OCI-LY1 (cell line): ENCODE results near the gene TBC1D10A.

ENCODE experiments used
- H2AFZ ChIP-seq: fragments of 200-600 bp; sonication (generic), shearing (Covaris generic); 2 replicates; pipeline ENCODE4 v1.6.0; 2014; ENCODE audit warnings: antibody characterized with exemption, mild to moderate bottlenecking, low read length
- H3F3A ChIP-seq: fragments of 200-600 bp; sonication (generic), shearing (Covaris generic); 2 replicates; pipeline ENCODE4 v1.6.0; 2014; ENCODE audit warnings: mild to moderate bottlenecking, antibody characterized with exemption, low read length, moderate library complexity; ENCODE audit not compliant: insufficient read depth
- H3K27ac ChIP-seq: fragments of 200-600 bp; sonication (generic); 2 replicates; pipeline ENCODE4 v1.5.1; 2014; ENCODE audit warnings: low read length, mixed run types, mild to moderate bottlenecking, low read depth; ENCODE audit not compliant: poor library complexity, severe bottlenecking
- H3K27me3 ChIP-seq: fragments of 200-600 bp; sonication (generic); 2 replicates; pipeline ENCODE4 v1.6.0; 2014; ENCODE audit warnings: antibody characterized with exemption, mild to moderate bottlenecking, low read length, moderate library complexity; ENCODE audit not compliant: insufficient read depth
- H3K36me3 ChIP-seq: fragments of 200-600 bp; sonication (generic); 2 replicates; pipeline ENCODE4 v1.6.1; 2014; ENCODE audit warnings: mild to moderate bottlenecking, antibody characterized with exemption, low read length, moderate library complexity, mixed read lengths; ENCODE audit not compliant: insufficient read depth
- H3K4me1 ChIP-seq: fragments of 200-600 bp; sonication (generic); 2 replicates; pipeline ENCODE4 v1.5.1; 2014; ENCODE audit warnings: mild to moderate bottlenecking, low read length, moderate library complexity; ENCODE audit not compliant: insufficient read depth, severe bottlenecking
- H3K4me2 ChIP-seq: fragments of 200-600 bp; sonication (generic), shearing (Covaris generic); 2 replicates; pipeline ENCODE4 v1.6.1; 2014; ENCODE audit warnings: low read length
- H3K4me3 ChIP-seq: fragments of 200-600 bp; sonication (generic); 2 replicates; pipeline ENCODE4 v1.5.1; 2014; ENCODE audit warnings: low read length, low read depth, mild to moderate bottlenecking, mixed read lengths; ENCODE audit not compliant: poor library complexity, severe bottlenecking
- H3K79me2 ChIP-seq: fragments of 200-600 bp; shearing (Covaris generic); 2 replicates; pipeline ENCODE4 v1.6.1; 2016; ENCODE audit warnings: mixed run types, low read length, mixed read lengths; ENCODE audit not compliant: insufficient read depth
- H3K9ac ChIP-seq: fragments of 200-600 bp; sonication (generic), shearing (Covaris generic); 2 replicates; pipeline ENCODE4 v1.6.1; 2014; ENCODE audit warnings: mild to moderate bottlenecking, low read length, mixed read lengths
- H3K9me2 ChIP-seq: fragments of 200-600 bp; sonication (generic), shearing (Covaris generic); 2 replicates; pipeline ENCODE4 v1.6.1; 2014; ENCODE audit warnings: low read depth, mild to moderate bottlenecking, low read length, mixed read lengths
- H3K9me3 ChIP-seq: fragments of 200-600 bp; shearing (Covaris generic); 2 replicates; pipeline ENCODE4 v1.6.1; 2014; ENCODE audit warnings: low read length, mixed read lengths
- H4K20me1 ChIP-seq: fragments of 200-600 bp; sonication (generic), shearing (Covaris generic); 2 replicates; pipeline ENCODE4 v1.6.0; 2016; ENCODE audit warnings: mild to moderate bottlenecking, low read length; ENCODE audit not compliant: insufficient read depth
- CTCF ChIP-seq: fragments of 200-600 bp; sonication (generic), shearing (Covaris generic); IDR thresholded peaks from 2 replicates; pipeline ENCODE4 v1.5.1; 2017; ENCODE audit warnings: mild to moderate bottlenecking, antibody characterized with exemption, low read length, moderate library complexity, mixed read lengths
- EZH2 ChIP-seq: fragments of 200-600 bp; sonication (generic), shearing (Covaris generic); IDR thresholded peaks from 2 replicates; pipeline ENCODE4 v1.8.0; 2017; ENCODE audit warnings: borderline replicate concordance, mixed run types, mild to moderate bottlenecking, antibody characterized with exemption, low read length, moderate library complexity, mixed read lengths

TBC1D10A gene

GRCh38 chr22:30372915-30373314 is 46.2 kb upstream of the TBC1D10A start:
- Histone ChIP-seq H3K9me3 (no peaks in the 10 kb centered on the region), H3K4me1 (no peaks in the 10 kb centered on the region), H3K4me3 (no peak overlapping the region), H3K36me3 (no peaks in the 10 kb centered on the region), H3K79me2 (no peaks in the 10 kb centered on the region), H3F3A (no peaks in the 10 kb centered on the region), H3K9me2 (no peaks in the 10 kb centered on the region), H2AFZ (no peak overlapping the region), H3K27ac (no peak overlapping the region), H3K4me2 (no peak overlapping the region), H3K9ac (no peak overlapping the region), H4K20me1 (no peaks in the 10 kb centered on the region), H3K27me3 (peaks cover 4% of the 10 kb centered on the region; the same call in 1 of the 2 replicates)
- TF ChIP-seq CTCF (no peak), EZH2 (no peak)

GRCh38 chr22:30371981-30372380 is 45.2 kb upstream of the TBC1D10A start:
- Histone ChIP-seq H3K27ac (no peak overlapping the region), H3K79me2 (no peaks in the 10 kb centered on the region), H2AFZ (no peak overlapping the region), H3K4me1 (no peaks in the 10 kb centered on the region), H3K4me2 (no peak overlapping the region), H3K27me3 (peaks cover 4% of the 10 kb centered on the region; the same call in 1 of the 2 replicates), H3K36me3 (no peaks in the 10 kb centered on the region), H3F3A (no peaks in the 10 kb centered on the region), H3K9ac (no peak overlapping the region), H3K9me3 (no peaks in the 10 kb centered on the region), H4K20me1 (no peaks in the 10 kb centered on the region), H3K4me3 (no peak overlapping the region), H3K9me2 (no peaks in the 10 kb centered on the region)
- TF ChIP-seq CTCF (no peak), EZH2 (no peak)

GRCh38 chr22:30371321-30371720 is 44.6 kb upstream of the TBC1D10A start:
- TF ChIP-seq CTCF: no peak
- no peak for TF ChIP-seq EZH2
- no peaks in the 10 kb centered on the region for H3K36me3 ChIP-seq
- H3F3A ChIP-seq: no peaks in the 10 kb centered on the region
- no peak overlapping the region for H3K4me3 ChIP-seq
- peaks cover 4% of the 10 kb centered on the region; the same call in 1 of the 2 replicates for H3K27me3 ChIP-seq
- no peaks in the 10 kb centered on the region for H3K9me3 ChIP-seq
- H2AFZ ChIP-seq: no peak overlapping the region
- no peak overlapping the region for H3K27ac ChIP-seq
- H4K20me1 ChIP-seq: no peaks in the 10 kb centered on the region
- no peaks in the 10 kb centered on the region for H3K79me2 ChIP-seq
- H3K9me2 ChIP-seq: no peaks in the 10 kb centered on the region
- H3K9ac ChIP-seq: no peak overlapping the region
- H3K4me1 ChIP-seq: no peaks in the 10 kb centered on the region
- H3K4me2 ChIP-seq: no peak overlapping the region
